PFSK-1 (cell line): Measurements from ENCODE around the gene MOXD1.

Source experiments
- FOXP2 ChIP-seq: optimal IDR thresholded peaks from 2 replicates; pipeline ENCODE3; 2011; ENCODE audit warnings: borderline replicate concordance, control low read depth, inconsistent platforms; ENCODE audit not compliant: insufficient read depth; ENCODE audit errors: extremely low read length, extremely low read depth
- POLR2AphosphoS5 ChIP-seq: IDR thresholded peaks from 2 replicates; pipeline ENCODE4 v1.6.1; 2012; ENCODE audit warnings: low read depth, mild to moderate bottlenecking, control low read depth, low read length, moderate library complexity
- TAF1 ChIP-seq: IDR thresholded peaks from 2 replicates; pipeline ENCODE4 v1.6.1; 2012; ENCODE audit warnings: low read length, control low read depth, borderline replicate concordance; ENCODE audit not compliant: insufficient read depth
- TF ChIP-seq, protein P1 (sequence below), 2 experiments: IDR thresholded peaks; 2 replicates each; pipeline versions ENCODE4 v1.6.1 to v1.8.0; 2011 to 2012; ENCODE audit warnings: low read depth in 2 of 2, low read length in 2 of 2, control low read depth in 1 of 2, inconsistent platforms in 1 of 2, mild to moderate bottlenecking in 1 of 2, moderate library complexity in 1 of 2; ENCODE audit not compliant: insufficient read depth in 1 of 2

DNA sequence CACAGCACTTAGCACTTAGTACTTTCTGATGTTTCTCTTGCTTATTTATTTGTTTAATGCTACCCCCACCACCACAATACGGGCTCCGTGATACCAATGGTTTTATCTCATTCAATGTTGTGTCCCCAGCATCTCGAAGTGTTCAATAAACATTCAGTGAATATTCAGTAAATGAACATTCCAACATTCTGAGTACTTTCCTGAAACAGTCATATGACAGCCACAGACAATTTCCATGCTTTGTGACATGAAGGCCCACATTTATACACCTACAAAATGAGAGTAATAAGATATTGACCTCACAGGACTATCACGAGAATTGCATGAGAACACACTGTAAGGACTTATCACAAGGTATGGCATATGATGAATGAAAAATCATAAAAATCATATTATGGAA, 10.8 kb downstream of the MOXD1 start:
- TF ChIP-seq TAF1 (no peak), POLR2AphosphoS5 (no peak), FOXP2 (no peak)
- TF ChIP-seq, protein P1, sequence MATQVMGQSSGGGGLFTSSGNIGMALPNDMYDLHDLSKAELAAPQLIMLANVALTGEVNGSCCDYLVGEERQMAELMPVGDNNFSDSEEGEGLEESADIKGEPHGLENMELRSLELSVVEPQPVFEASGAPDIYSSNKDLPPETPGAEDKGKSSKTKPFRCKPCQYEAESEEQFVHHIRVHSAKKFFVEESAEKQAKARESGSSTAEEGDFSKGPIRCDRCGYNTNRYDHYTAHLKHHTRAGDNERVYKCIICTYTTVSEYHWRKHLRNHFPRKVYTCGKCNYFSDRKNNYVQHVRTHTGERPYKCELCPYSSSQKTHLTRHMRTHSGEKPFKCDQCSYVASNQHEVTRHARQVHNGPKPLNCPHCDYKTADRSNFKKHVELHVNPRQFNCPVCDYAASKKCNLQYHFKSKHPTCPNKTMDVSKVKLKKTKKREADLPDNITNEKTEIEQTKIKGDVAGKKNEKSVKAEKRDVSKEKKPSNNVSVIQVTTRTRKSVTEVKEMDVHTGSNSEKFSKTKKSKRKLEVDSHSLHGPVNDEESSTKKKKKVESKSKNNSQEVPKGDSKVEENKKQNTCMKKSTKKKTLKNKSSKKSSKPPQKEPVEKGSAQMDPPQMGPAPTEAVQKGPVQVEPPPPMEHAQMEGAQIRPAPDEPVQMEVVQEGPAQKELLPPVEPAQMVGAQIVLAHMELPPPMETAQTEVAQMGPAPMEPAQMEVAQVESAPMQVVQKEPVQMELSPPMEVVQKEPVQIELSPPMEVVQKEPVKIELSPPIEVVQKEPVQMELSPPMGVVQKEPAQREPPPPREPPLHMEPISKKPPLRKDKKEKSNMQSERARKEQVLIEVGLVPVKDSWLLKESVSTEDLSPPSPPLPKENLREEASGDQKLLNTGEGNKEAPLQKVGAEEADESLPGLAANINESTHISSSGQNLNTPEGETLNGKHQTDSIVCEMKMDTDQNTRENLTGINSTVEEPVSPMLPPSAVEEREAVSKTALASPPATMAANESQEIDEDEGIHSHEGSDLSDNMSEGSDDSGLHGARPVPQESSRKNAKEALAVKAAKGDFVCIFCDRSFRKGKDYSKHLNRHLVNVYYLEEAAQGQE (IDR thresholded peaks at IDR 0.05; ENCODE audit: insufficient read depth in 1 of 2, low read depth in 2 of 2, low read length in 2 of 2) = no peak
